NCI-H2196 (cell line): ENCODE measurements around the gene MDN1.
"Not testable (repeated sequence)": the region's sequence is repeated elsewhere in the genome, so short reads cannot be mapped to it uniquely, and the experiment has no call there.

Source experiments
- DNase-seq: peaks from one replicate; lab custom pipeline; 2025; ENCODE audit not compliant: unreplicated experiment; lab: John Stamatoyannopoulos, UW

MDN1 gene

GRCh38 chr6:89662659-89663223 is 156.9 kb downstream of the MDN1 start:
- no peak for DNase-seq

GRCh38 chr6:89661559-89661958 is 158.0 kb downstream of the MDN1 start:
- DNase-seq: no peak

GRCh38 chr6:89660981-89661380 is 158.6 kb downstream of the MDN1 start:
- no peak for DNase-seq

- DNase-seq: no peak
These were observed 162.0 kb downstream of the MDN1 start for GRCh38 chr6:89657445-89658158.

- no peak for DNase-seq
These were observed 164.5 kb downstream of the MDN1 start for GRCh38 chr6:89655122-89655521.

GRCh38 chr6:89650579-89650978 is 169.0 kb downstream of the MDN1 start:
- no peak for DNase-seq

GRCh38 chr6:89649682-89650081 is 169.9 kb downstream of the MDN1 start:
- DNase-seq: no peak

GRCh38 chr6:89644864-89645263 is 174.7 kb downstream of the MDN1 start:
- DNase-seq: no peak

GRCh38 chr6:89643406-89643805 is 176.2 kb downstream of the MDN1 start:
- peak; percentile 46 for DNase-seq

GRCh38 chr6:89642956-89643355 is 176.6 kb downstream of the MDN1 start:
- no peak for DNase-seq

- not testable (repeated sequence) for DNase-seq
These were observed 178.0 kb downstream of the MDN1 start for GRCh38 chr6:89641581-89641980.

- no peak for DNase-seq
These were observed 178.8 kb downstream of the MDN1 start for GRCh38 chr6:89640804-89641203.

GRCh38 chr6:89638320-89639195 is 181.0 kb downstream of the MDN1 start, which contains the start of gene LYRM2:
Gene LYRM2, minus strand, starts transcription at chr6:89638747. Its CDS starts 31 bp downstream, at chr6:89638716.
- peak; percentile 94 for DNase-seq

- DNase-seq: no peak
These were observed 181.7 kb downstream of the MDN1 start for GRCh38 chr6:89637960-89638319.

- not testable (repeated sequence) for DNase-seq
These were observed 183.2 kb downstream of the MDN1 start for GRCh38 chr6:89636412-89636811.

GRCh38 chr6:89630488-89630887 is 189.1 kb downstream of the MDN1 start:
- DNase-seq: no peak

GRCh38 chr6:89623749-89624148 is 195.8 kb downstream of the MDN1 start:
- no peak for DNase-seq

- DNase-seq: no peak
These were observed 200.0 kb downstream of the MDN1 start for GRCh38 chr6:89619567-89619966.

GRCh38 chr6:89618026-89618425 is 201.6 kb downstream of the MDN1 start:
- no peak for DNase-seq

- DNase-seq: no peak
These were observed 203.1 kb downstream of the MDN1 start for GRCh38 chr6:89616531-89616930.

GRCh38 chr6:89615882-89616281 is 203.7 kb downstream of the MDN1 start:
- DNase-seq: no peak

- DNase-seq: no peak
These were observed 205.8 kb downstream of the MDN1 start for GRCh38 chr6:89613790-89614189.
